AG04449 (cell line): ENCODE measurements around the gene TRAK1.

Experiments
- CTCF ChIA-PET: fragments of 350-600 bp; formaldehyde crosslinking; extraction: SDS; loops from one replicate; lab custom pipeline; 2021; ENCODE audit warnings: antibody characterized with exemption; lab: Yijun Ruan, JAX
- POLR2A ChIA-PET: fragments of 400-600, 350-600 bp; formaldehyde crosslinking; extraction: SDS; loops from one replicate; lab custom pipeline; 2020; ENCODE audit warnings: antibody characterized with exemption, inconsistent platforms; lab: Yijun Ruan, JAX
- DNase-seq: peaks from one replicate; pipeline ENCODE4 v3.0.0-alpha.2; 2010; ENCODE audit warnings: low read depth, low spot score
- H3K4me3 ChIP-seq: 2 replicates; pipeline ENCODE4 v1.5.1; 2011; ENCODE audit warnings: low read depth, mild to moderate bottlenecking, control low read depth, low read length
- CTCF ChIP-seq: IDR thresholded peaks from one replicate; pipeline ENCODE4 v1.5.1; 2011; ENCODE audit warnings: mild to moderate bottlenecking, moderate library complexity, low read length, control low read depth, inconsistent platforms; ENCODE audit not compliant: insufficient read depth; ENCODE audit errors: missing control alignments

The TRAK1 gene

GRCh38 chr3:42130007-42130328 is 38.8 kb downstream of the TRAK1 start:
- no peak overlapping the region for H3K4me3 ChIP-seq
- TF ChIP-seq CTCF: no peak
- CTCF ChIA-PET: interaction anchor here (0.6 to 5.0 kb wide), 4 partner anchors 12 to 224 kb away, joined by 3 to 14 read pairs (median 6); no protein-coding TSS in a partner anchor
- POLR2A ChIA-PET: no interaction called here
- no peak for DNase-seq

- no peak for DNase-seq
- ChIA-PET CTCF (interaction anchor here (1.3 to 5.0 kb wide), 3 partner anchors 13 to 99 kb away, joined by 4 to 14 read pairs (median 7); no protein-coding TSS in a partner anchor), POLR2A (no interaction called here)
- no peak overlapping the region for H3K4me3 ChIP-seq
- no peak for TF ChIP-seq CTCF
These were observed 39.3 kb downstream of the TRAK1 start for GRCh38 chr3:42130329-42131070.

GRCh38 chr3:42133500-42134298 is 42.5 kb downstream of the TRAK1 start:
- no peak for TF ChIP-seq CTCF
- H3K4me3 ChIP-seq: no peak overlapping the region
- ChIA-PET CTCF (interaction anchor here (1.4 kb wide), 1 partner anchor 14 kb away, joined by 6 read pairs; no protein-coding TSS in a partner anchor), POLR2A (no interaction called here)
- DNase-seq: no peak

GRCh38 chr3:42134867-42135464 is 43.8 kb downstream of the TRAK1 start:
- ChIA-PET POLR2A (no interaction called here), CTCF (interaction anchor here (1.0 to 1.8 kb wide), 3 partner anchors 8 to 56 kb away, joined by 3 to 5 read pairs (median 4); no protein-coding TSS in a partner anchor)
- no peak for DNase-seq
- no peak for TF ChIP-seq CTCF
- H3K4me3 ChIP-seq: no peak overlapping the region

GRCh38 chr3:42139621-42140453 is 48.7 kb downstream of the TRAK1 start:
- no peak for DNase-seq
- POLR2A ChIA-PET: no interaction called here
- no peak for TF ChIP-seq CTCF
- H3K4me3 ChIP-seq: no peak overlapping the region
- CTCF ChIA-PET: no interaction called here
